HepG2 (cell line): ENCODE data around the gene SPINK5. TPM values are rescaled to one million over a fixed set of nuclear protein-coding genes. Genes with fewer than 3 reads are reported as not detected.

Experiments
- ATAC-seq: fragments of 200-7000 bp; cut with Tn5 transposase; 3 replicates; pipeline ENCODE4 v1.9.1; 2020; ENCODE audit warnings: mild to moderate bottlenecking, moderate library complexity
- BruUV-seq: library from RNA; stranded (reverse); fragments of 400-500 nt; replicated peaks from 2 replicates; lab custom pipeline; 2021; lab: Mats Ljungman, UMichigan
- CTCF ChIA-PET: fragments of 300-600 bp; formaldehyde crosslinking; extraction: SDS; loops from one replicate; lab custom pipeline; 2021; ENCODE audit warnings: low total read pairs, inconsistent platforms, low intra/inter-chr PET ratio; lab: Yijun Ruan, JAX
- POLR2A ChIA-PET: fragments of 350-600 bp; sonication (Branson Sonifier 250); formaldehyde crosslinking; loops from one replicate; lab custom pipeline; 2020; ENCODE audit warnings: antibody characterized with exemption, inconsistent platforms; lab: Yijun Ruan, JAX
- DNase-seq: peaks from one replicate; pipeline ENCODE4 v3.0.0-alpha.2; 2015; ENCODE audit warnings: low spot score
- FAIRE-seq: peaks from 3 replicates; lab custom pipeline; 2011; peaks lifted over from hg19 to GRCh38; lab: Jason Lieb, UNC
- H2AFZ ChIP-seq: one replicate; pipeline ENCODE4 v1.6.1; 2011; ENCODE audit warnings: low read length, inconsistent platforms
- H3K27ac ChIP-seq: fragments of 300-600 bp; 3 replicates; pipeline ENCODE4 v1.8.0; 2011; ENCODE audit warnings: mixed run types, mild to moderate bottlenecking, mixed read lengths, low read length, inconsistent platforms; ENCODE audit not compliant: insufficient read depth; ENCODE audit errors: extremely low read length
- H3K27me3 ChIP-seq, 2 experiments: fragments of 200-600 bp in 1 of 2; 2 replicates in 1 of 2; 3 replicates in 1 of 2; pipeline versions ENCODE4 v1.6.0 to v1.8.0; 2011; ENCODE audit warnings: low read length in 2 of 2, mild to moderate bottlenecking in 2 of 2, moderate library complexity in 2 of 2, inconsistent platforms in 1 of 2; ENCODE audit not compliant: insufficient read depth in 2 of 2, control insufficient read depth in 1 of 2
- H3K36me3 ChIP-seq, 2 experiments: fragments of 200-600 bp in 1 of 2; replicated peaks in 1 of 2; 2 replicates in 1 of 2; 3 replicates in 1 of 2; pipeline versions ENCODE4 v1.5.1 to v1.8.0; 2011; ENCODE audit warnings: low read length in 2 of 2, inconsistent platforms in 1 of 2; ENCODE audit not compliant: insufficient read depth in 2 of 2, control insufficient read depth in 1 of 2
- H3K4me1 ChIP-seq: 2 replicates; pipeline ENCODE4 v1.5.1; 2012; ENCODE audit warnings: low read length, inconsistent platforms; ENCODE audit not compliant: insufficient read depth
- H3K4me2 ChIP-seq: 2 replicates; pipeline ENCODE4 v1.6.0; 2011; ENCODE audit warnings: low read depth, low read length, inconsistent platforms
- H3K4me3 ChIP-seq, 3 experiments: fragments of 200-600 bp in 1 of 3; sonication (generic), shearing (Covaris generic) in 1 of 3; replicated peaks in 1 of 3; 2 replicates each; pipeline ENCODE4 v1.5.1; 2011 to 2016; ENCODE audit warnings: low read length in 3 of 3, inconsistent platforms in 2 of 3, low read depth in 2 of 3, mild to moderate bottlenecking in 2 of 3, control low read depth in 1 of 3, mixed read lengths in 1 of 3; ENCODE audit not compliant: insufficient read depth in 1 of 3
- H3K79me2 ChIP-seq: one replicate; pipeline ENCODE4 v1.6.1; 2011; ENCODE audit warnings: low read length, inconsistent platforms; ENCODE audit not compliant: insufficient read depth
- H3K9ac ChIP-seq: 2 replicates; pipeline ENCODE4 v1.6.0; 2011; ENCODE audit warnings: mild to moderate bottlenecking, low read depth, low read length, inconsistent platforms; ENCODE audit not compliant: insufficient read depth
- H3K9me3 ChIP-seq: 2 replicates; pipeline ENCODE4 v1.5.1; 2012; ENCODE audit warnings: mild to moderate bottlenecking, low read length
- H4K20me1 ChIP-seq: 2 replicates; pipeline ENCODE4 v1.6.0; 2011; ENCODE audit warnings: inconsistent platforms, mild to moderate bottlenecking, low read length, moderate library complexity; ENCODE audit not compliant: insufficient read depth
- AGO1 ChIP-seq: fragments of 200-400 bp; formaldehyde crosslinking; IDR thresholded peaks from 2 replicates; pipeline ENCODE4 v1.6.1; 2017; ENCODE audit warnings: mild to moderate bottlenecking, low read depth, low read length, moderate library complexity; ENCODE audit not compliant: poor library complexity, severe bottlenecking
- CBX2 ChIP-seq, 2 experiments: fragments of 200-600 bp in 1 of 2; sonication (generic); formaldehyde crosslinking in 1 of 2; IDR thresholded peaks; 2 replicates each; pipeline versions ENCODE4 v1.7.0 to v1.8.1; 2018 to 2022; ENCODE audit warnings: low read depth in 2 of 2, low read length in 1 of 2, mild to moderate bottlenecking in 1 of 2, missing genetic modification reagents in 1 of 2
- CREM ChIP-seq, 2 experiments: sonication (generic) in 1 of 2; formaldehyde crosslinking in 1 of 2; IDR thresholded peaks; 2 replicates each; pipeline versions ENCODE4 v1.4.0 to v1.6.1; 2016 to 2020; ENCODE audit warnings: antibody characterized with exemption in 1 of 2, mild to moderate bottlenecking in 1 of 2, missing genetic modification reagents in 1 of 2
- EP300 ChIP-seq, 3 experiments: sonication (generic) in 1 of 3; formaldehyde crosslinking in 1 of 3; IDR thresholded peaks; 2 replicates each; pipeline versions ENCODE4 v1.5.1 to v1.6.1; 2011 to 2020; ENCODE audit warnings: low read depth in 2 of 3, low read length in 2 of 3, borderline replicate concordance in 1 of 3, improper control_type of control experiment in 1 of 3, mild to moderate bottlenecking in 1 of 3, missing genetic modification reagents in 1 of 3, moderate library complexity in 1 of 3
- HNF4A ChIP-seq: sonication (generic); formaldehyde crosslinking; IDR thresholded peaks from 2 replicates; pipeline ENCODE4 v1.4.0; 2020; ENCODE audit warnings: missing genetic modification reagents
- ISL2 ChIP-seq: sonication (generic); formaldehyde crosslinking; IDR thresholded peaks from 2 replicates; pipeline ENCODE4 v1.5.0; 2020; ENCODE audit warnings: missing genetic modification reagents
- NR2C2 ChIP-seq: sonication (generic); formaldehyde crosslinking; IDR thresholded peaks from 2 replicates; pipeline ENCODE4 v1.4.0; 2020; ENCODE audit warnings: missing genetic modification reagents, mild to moderate bottlenecking, moderate library complexity, borderline replicate concordance
- PPARG ChIP-seq: conservative IDR thresholded peaks from 2 replicates; pipeline ENCODE4 v1.6.1; 2016; ENCODE audit warnings: missing biosample characterization, missing genetic modification reagents
- PTBP1 ChIP-seq: fragments of 200-400 bp; formaldehyde crosslinking; IDR thresholded peaks from 2 replicates; pipeline ENCODE4 v1.6.1; 2018; ENCODE audit warnings: low read length, low read depth; ENCODE audit not compliant: poor library complexity, severe bottlenecking
- RBAK ChIP-seq: sonication (generic); formaldehyde crosslinking; IDR thresholded peaks from 2 replicates; pipeline ENCODE4 v1.5.1; 2020; ENCODE audit warnings: mild to moderate bottlenecking, missing genetic modification reagents
- RXRB ChIP-seq: IDR thresholded peaks from 2 replicates; pipeline ENCODE4 v1.6.1; 2016; ENCODE audit warnings: borderline replicate concordance, missing genetic modification reagents, missing compliant biosample characterization
- SOX13 ChIP-seq, 3 experiments: fragments of 450-650 bp in 1 of 3; sonication (generic) in 1 of 3; formaldehyde crosslinking in 1 of 3; IDR thresholded peaks in 2 of 3; conservative IDR thresholded peaks in 1 of 3; 2 replicates each; pipeline versions ENCODE4 v1.5.0 to v1.6.1; 2016 to 2020; ENCODE audit warnings: antibody characterized with exemption in 1 of 3, mild to moderate bottlenecking in 1 of 3, missing compliant biosample characterization in 1 of 3, missing genetic modification reagents in 1 of 3, moderate library complexity in 1 of 3
- SOX6 ChIP-seq, 2 experiments: fragments of 450-650 bp in 1 of 2; sonication (generic) in 1 of 2; formaldehyde crosslinking in 1 of 2; IDR thresholded peaks; 2 replicates each; pipeline versions ENCODE4 v1.4.0 to v1.6.1; 2017 to 2020; ENCODE audit warnings: antibody characterized with exemption in 1 of 2, mild to moderate bottlenecking in 1 of 2, missing genetic modification reagents in 1 of 2
- THAP11 ChIP-seq: IDR thresholded peaks from 2 replicates; pipeline ENCODE4 v1.6.1; 2016; ENCODE audit warnings: missing biosample characterization, missing genetic modification reagents
- ZBTB20 ChIP-seq: sonication (generic); formaldehyde crosslinking; IDR thresholded peaks from 2 replicates; pipeline ENCODE4 v1.8.1; 2023; ENCODE audit warnings: missing genetic modification reagents, low read depth, mild to moderate bottlenecking, borderline replicate concordance
- ZNF12 ChIP-seq: sonication (generic); formaldehyde crosslinking; IDR thresholded peaks from 2 replicates; pipeline ENCODE4 v1.5.0; 2020; ENCODE audit warnings: missing genetic modification reagents
- ZNF329 ChIP-seq: sonication (generic); formaldehyde crosslinking; IDR thresholded peaks from 2 replicates; pipeline ENCODE4 v1.9.0; 2021; ENCODE audit warnings: low read depth, mild to moderate bottlenecking, missing genetic modification reagents
- ZNF644 ChIP-seq: IDR thresholded peaks from 2 replicates; pipeline ENCODE4 v1.6.1; 2016; ENCODE audit warnings: low read depth
- ZNF775 ChIP-seq: sonication (generic); formaldehyde crosslinking; IDR thresholded peaks from 2 replicates; pipeline ENCODE4 v1.4.0; 2020; ENCODE audit warnings: missing genetic modification reagents, mild to moderate bottlenecking, moderate library complexity, borderline replicate concordance
- ZNF788 ChIP-seq: sonication (generic); formaldehyde crosslinking; IDR thresholded peaks from 2 replicates; pipeline ENCODE4 v1.5.0; 2020; ENCODE audit warnings: mild to moderate bottlenecking, missing genetic modification reagents, borderline replicate concordance
- WGBS: methylation state at CpG from one replicate; pipeline ENCODE4 v1.1.6; 2017; ENCODE audit warnings: low lambda C conversion rate; 5-methylcytosine and 5-hydroxymethylcytosine counted together
- in situ Hi-C: cut with HindIII; loops from 2 replicates; pipeline ENCODE4 v1.10.0; 2017; ENCODE audit warnings: low pct_unique_long_range_greater_than_20kb; ENCODE audit not compliant: extremely low pct_ligation_motif_present
- intact Hi-C: fragments of 100-400 bp; cut with micrococcal nuclease; formaldehyde crosslinking; loops from one replicate; pipeline ENCODE4 v1.10.0; 2022; ENCODE audit not compliant: unreplicated experiment
- polyA plus RNA-seq, 8 experiments: library from polyadenylated mRNA; depleted of rRNA in 3 of 8; stranded (reverse) in 7 of 8; unstranded in 1 of 8; fragments of >200 nt; fragmentation: Illumina TruSeq in 4 of 8; extraction: Trizol in 4 of 8; gene quantifications; 2 replicates each; pipeline versions ENCODE4 v1.2.1 to v1.2.3, GENCODE V29; 2011 to 2016; ENCODE audit warnings: low read depth in 4 of 8, missing spikeins in 1 of 8, mixed read lengths in 1 of 8; ENCODE audit not compliant: insufficient read depth in 1 of 8
- total RNA-seq, 5 experiments: library from RNA; depleted of rRNA; stranded (reverse); fragments of >200 nt; fragmentation: Illumina TruSeq; extraction: Trizol; gene quantifications; 2 replicates each; pipeline ENCODE4 v1.2.3, GENCODE V29; 2016; ENCODE audit warnings: low read depth in 1 of 5

The SPINK5 gene
- total and polyA plus RNA-seq, 2 of the 13 experiments (the other 11 are each of a cell fraction or from before 2014, with no cell fraction given) = 0.03 TPM; not detected in 1

GRCh38 chr5:148145916-148146315 lies 82.1 kb downstream of the SPINK5 start (continued):
- no peak for TF ChIP-seq SOX6 (IDR thresholded peaks at IDR 0.05)
- TF ChIP-seq SOX6 (CRISPR knock-in tag; IDR thresholded peaks at IDR 0.05) = peak; percentile 53; the same call in 1 of the 2 replicates
- TF ChIP-seq EP300 (IDR thresholded peaks at IDR 0.05; ENCODE audit: low read depth in 2 of 2, low read length in 2 of 2) = peak in 1 of 2 experiments; percentile 60; a peak in 2 of 4 replicates
- peak; percentile 34; the same call in 1 of the 2 replicates for TF ChIP-seq EP300 (CRISPR knock-in tag; IDR thresholded peaks at IDR 0.05; ENCODE audit: borderline replicate concordance)
- TF ChIP-seq PPARG (CRISPR knock-in tag) = peak; percentile 59; the same call in 1 of the 2 replicates
- TF ChIP-seq NR2C2 (CRISPR knock-in tag) = no peak
- TF ChIP-seq SOX13 (IDR thresholded peaks at IDR 0.05) = no peak
- TF ChIP-seq SOX13 (CRISPR knock-in tag; conservative IDR thresholded peaks at IDR 0.05 in 1 of 2, IDR thresholded peaks at IDR 0.05 in 1 of 2) = peak in 1 of 2 experiments; percentile 77; a peak in 2 of 4 replicates
- peak; percentile 28; the same call in 1 of the 2 replicates for TF ChIP-seq RXRB (CRISPR knock-in tag)
- TF ChIP-seq THAP11 (CRISPR knock-in tag) = 0 out of 2 replicates have a peak, but pooled peaks have one; percentile 12
- TF ChIP-seq ZBTB20 (CRISPR knock-in tag) = 0 out of 2 replicates have a peak, but pooled peaks have one; percentile 18
- TF ChIP-seq ISL2 = peak; percentile 76

GRCh38 chr5:148146487-148146886 lies 82.7 kb downstream of the SPINK5 start:
- intact Hi-C loops (loop anchor here (10.0 kb wide), 2 partner anchors 238 to 312 kb away; partner anchors contain the start of genes FBXO38 and SPINK1), in situ Hi-C loops (no loop called here)
- Histone ChIP-seq H3K9me3 (no peaks in the 10 kb centered on the region), H3K79me2 (no peaks in the 10 kb centered on the region), H3K27ac (no peak overlapping the region), H3K36me3 (no peaks in the 10 kb centered on the region), H3K27me3 (no peaks in the 10 kb centered on the region), H3K4me3 (no peak overlapping the region), H3K4me1 (peaks cover 35% of the 10 kb centered on the region), H2AFZ (no peak overlapping the region), H3K9ac (no peak overlapping the region), H4K20me1 (no peaks in the 10 kb centered on the region), H3K4me2 (no peak overlapping the region; the same call in 1 of the 2 replicates)
- WGBS = 0% methylated on average over 1 of the region's 1 CpG
- ChIA-PET CTCF (no interaction called here), POLR2A (no interaction called here)
- BruUV-seq = no TSS peak
- no peak for FAIRE-seq
- ATAC-seq = no peak; the same call in 2 of the 3 replicates
- peak; percentile 34 for DNase-seq
- TF ChIP-seq RBAK (no peak), ZNF644 (CRISPR knock-in tag) (peak; percentile 57; the same call in 1 of the 2 replicates), HNF4A (CRISPR knock-in tag) (peak; percentile 27; the same call in 1 of the 2 replicates), ZNF329 (CRISPR knock-in tag) (no peak), CBX2 (IDR thresholded peaks at IDR 0.05; ENCODE audit: low read depth, low read length) (no peak), CBX2 (CRISPR knock-in tag; IDR thresholded peaks at IDR 0.05; ENCODE audit: low read depth) (no peak), ZNF788 (CRISPR knock-in tag) (no peak), ZNF12 (no peak), PTBP1 (no peak), CREM (IDR thresholded peaks at IDR 0.05) (no peak), CREM (CRISPR knock-in tag; IDR thresholded peaks at IDR 0.05) (no peak), AGO1 (no peak), ZNF775 (CRISPR knock-in tag) (no peak)
